Aorta (tissue), 5 donors: ENCODE results near the gene KDM4B. TPM values are rescaled to one million over a fixed set of nuclear protein-coding genes. Genes with fewer than 3 reads are reported as not detected.

ENCODE experiments used
- ATAC-seq: fragments of 200-7000 bp; cut with Tn5 transposase; one replicate; pipeline ENCODE4 v1.9.1; 2022; ENCODE audit warnings: moderate library complexity; ENCODE audit not compliant: low FRiP score
- DNase-seq, 2 donors: peaks; one replicate each; pipeline ENCODE4 v3.0.0-alpha.2; 2020
- H3K27ac ChIP-seq, 2 donors: one replicate each; pipeline ENCODE4 v1.5.1; 2013; ENCODE audit warnings: low read length in 2 of 2, mild to moderate bottlenecking in 2 of 2, moderate library complexity in 2 of 2, control low read depth in 1 of 2, inconsistent platforms in 1 of 2, low read depth in 1 of 2
- H3K27me3 ChIP-seq, 2 donors: one replicate each; pipeline ENCODE4 v1.6.1; 2013; ENCODE audit warnings: control low read depth in 1 of 2, low read length in 1 of 2, mild to moderate bottlenecking in 1 of 2, moderate library complexity in 1 of 2; ENCODE audit not compliant: insufficient read depth in 2 of 2, control insufficient read depth in 1 of 2
- H3K36me3 ChIP-seq, 2 donors: one replicate each; pipeline ENCODE4 v1.6.1; 2013; ENCODE audit warnings: control low read depth in 1 of 2, low read length in 1 of 2, mild to moderate bottlenecking in 1 of 2; ENCODE audit not compliant: insufficient read depth in 2 of 2, control insufficient read depth in 1 of 2
- H3K4me1 ChIP-seq, 2 donors: one replicate each; pipeline ENCODE4 v1.6.1; 2013; ENCODE audit warnings: low read length in 2 of 2, control low read depth in 1 of 2, mild to moderate bottlenecking in 1 of 2, moderate library complexity in 1 of 2; ENCODE audit not compliant: insufficient read depth in 2 of 2, control insufficient read depth in 1 of 2
- H3K4me3 ChIP-seq, 2 donors: one replicate each; pipeline ENCODE4 v1.5.1; 2013; ENCODE audit warnings: low read length in 2 of 2, control low read depth in 1 of 2, mild to moderate bottlenecking in 1 of 2
- H3K9me3 ChIP-seq: one replicate; pipeline ENCODE4 v1.6.1; 2013; ENCODE audit warnings: mild to moderate bottlenecking, low read length; ENCODE audit not compliant: control insufficient read depth
- WGBS, 2 donors: extraction: QIAGEN DNeasy Blood & Tissue Kit; methylation state at CpG; one replicate each; pipeline ENCODE4 v1.1.7; 2013; 5-methylcytosine and 5-hydroxymethylcytosine counted together
- intact Hi-C, 2 donors: fragments of 100-400 bp; cut with DNase I; formaldehyde crosslinking; loops; one replicate each; pipeline versions ENCODE4 v1.14.2 to v1.15.0; 2022
- polyA plus RNA-seq, 2 donors: library from polyadenylated mRNA; stranded (reverse); fragments of 200-250 nt; gene quantifications; one replicate each; pipeline ENCODE4 v1.2.3, GENCODE V29; 2013
- total RNA-seq, 2 donors: library from RNA; stranded (reverse); fragmentation: NEBNext Ultra II Directional; extraction: Animal tissue kit (Norgen Biotek cat#: 25700); gene quantifications; one replicate each; pipeline ENCODE4 v1.2.1, GENCODE V29; 2021
- donor health status: healthy with polysubstance abuse.
- donor health status: Bipolar disorder and iron deficiency.
- donor health status: DM: no; HTN: no; CAD: no.
- donor health status: DM: no; HTN: no; CAD: no.
- donor health status: DM: yes; HTN: yes; CAD: no.

The KDM4B gene
- total and polyA plus RNA-seq, 4 donors: 4.4 to 58.1 (median 25.8) TPM

DNA sequence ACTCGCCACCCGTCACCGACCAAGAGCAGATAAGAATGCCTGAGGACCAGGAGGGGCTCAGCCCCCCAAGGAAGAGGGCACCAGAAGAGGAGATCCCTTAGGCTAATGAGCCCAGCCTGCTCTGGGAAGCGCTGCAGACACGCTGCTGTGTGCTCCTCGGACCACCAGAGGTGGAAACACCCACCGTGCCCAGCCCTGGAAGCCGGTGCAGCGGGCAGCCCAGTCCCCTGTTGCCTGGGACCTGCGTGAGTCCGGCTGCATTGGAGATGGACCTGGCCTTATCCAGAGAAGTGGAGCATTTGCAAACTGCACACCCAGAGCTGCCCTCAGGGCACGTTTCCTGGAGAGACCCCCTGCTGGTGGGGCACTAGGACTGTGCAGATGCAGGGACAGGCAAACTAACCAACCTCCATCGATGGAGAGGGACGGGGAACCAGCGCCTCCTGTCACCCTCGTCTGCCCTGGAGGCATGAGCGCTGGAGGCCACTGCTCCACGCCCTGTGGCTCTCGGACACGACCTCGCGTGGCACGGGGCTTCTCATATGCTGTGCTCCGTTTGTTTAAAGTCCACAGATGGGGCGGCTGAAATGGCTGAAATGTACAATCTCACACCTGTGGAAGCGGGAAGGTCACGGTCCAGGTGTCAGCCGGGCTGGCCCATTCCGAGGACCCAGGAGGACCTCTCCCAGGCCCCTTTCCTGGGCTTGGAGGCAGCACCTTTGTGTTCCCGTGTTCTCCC is 153.9 kb downstream of the KDM4B start:
- DNase-seq: no peak
- intact Hi-C loops: no loop called here
- ATAC-seq: no peak
- no peak overlapping the region for H3K4me3 ChIP-seq
- H3K9me3 ChIP-seq: no peaks in the 10 kb centered on the region
- no peaks in the 10 kb centered on the region for H3K4me1 ChIP-seq
- WGBS, 2 donors: 93 to 94% methylated on average over 30 of the region's 30 CpGs
- peaks cover 0 to 2% of the 10 kb centered on the region in 2 donors for H3K36me3 ChIP-seq
- H3K27ac ChIP-seq: no peak overlapping the region
- no peaks in the 10 kb centered on the region for H3K27me3 ChIP-seq

DNA sequence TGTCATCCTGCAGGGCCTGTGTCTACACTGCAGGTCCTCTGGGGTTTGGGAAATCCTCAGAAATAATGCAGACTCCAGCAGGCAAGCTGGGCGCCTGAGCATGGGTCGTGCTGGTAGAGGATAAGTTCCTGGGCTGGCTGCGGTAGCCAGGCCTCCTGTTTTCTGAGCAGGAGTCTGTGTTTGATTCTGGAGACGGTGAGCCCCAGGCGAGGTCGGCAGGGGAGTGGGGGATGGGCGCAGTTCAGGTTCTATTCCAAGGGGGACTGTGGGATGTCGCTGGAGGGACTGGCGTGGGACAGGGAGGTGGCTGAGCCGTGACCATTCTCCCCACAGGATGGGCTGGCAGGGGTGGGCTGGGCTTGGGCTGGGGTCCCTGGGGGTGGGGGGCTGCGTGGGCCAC is 154.7 kb downstream of the KDM4B start:
- no peaks in the 10 kb centered on the region for H3K9me3 ChIP-seq
- ATAC-seq (no peak), DNase-seq (no peak)
- H3K4me1 ChIP-seq: no peaks in the 10 kb centered on the region
- H3K4me3 ChIP-seq: no peak overlapping the region
- no peak overlapping the region for H3K27ac ChIP-seq
- H3K36me3 ChIP-seq: peaks cover 0 to 2% of the 10 kb centered on the region in 2 donors
- intact Hi-C loops: no loop called here
- H3K27me3 ChIP-seq: no peaks in the 10 kb centered on the region
- WGBS, 2 donors: 77 to 86% methylated on average over 11 of the region's 11 CpGs

DNA sequence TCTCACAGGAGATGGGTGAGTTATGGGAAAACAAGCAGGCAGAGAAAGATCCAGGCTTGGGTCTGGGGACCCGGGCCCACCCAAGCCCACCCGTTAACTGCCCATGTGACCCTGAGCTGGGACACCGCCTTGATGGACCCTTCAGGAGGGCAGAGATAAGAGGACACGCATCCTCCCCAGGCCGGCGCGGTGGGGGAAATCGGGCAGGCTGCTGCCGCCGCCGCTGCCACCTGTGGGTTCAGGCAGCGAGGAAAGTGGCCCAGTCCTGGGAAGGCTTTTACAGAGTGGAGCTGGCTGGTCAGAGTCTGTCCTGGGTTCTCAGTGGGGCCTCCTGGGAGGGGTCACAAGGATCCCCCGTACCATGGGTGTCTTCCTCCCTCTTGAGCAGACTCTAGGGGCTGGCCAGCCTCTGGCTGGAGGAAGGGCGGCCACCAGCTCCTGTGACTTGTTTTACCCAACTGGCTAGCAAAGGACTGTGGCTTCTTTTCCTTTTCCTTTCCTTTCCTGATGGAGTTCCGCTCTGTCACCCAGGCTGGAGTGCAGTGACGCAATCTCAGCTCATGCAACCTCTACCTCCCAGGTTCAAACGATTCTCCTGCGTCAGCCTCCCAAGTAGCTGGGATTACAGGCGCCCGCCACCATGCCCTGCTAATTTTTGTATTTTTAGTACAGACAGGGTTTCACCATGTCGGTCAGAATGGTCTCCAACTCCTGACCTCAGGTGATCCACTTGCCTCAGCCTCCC is 155.4 kb downstream of the KDM4B start:
- no peaks in the 10 kb centered on the region for H3K9me3 ChIP-seq
- WGBS, 2 donors: 96 to 97% methylated on average over 20 to 21 of the region's 21 CpGs
- no peaks in the 10 kb centered on the region for H3K27me3 ChIP-seq
- no peak overlapping the region for H3K27ac ChIP-seq
- H3K36me3 ChIP-seq: peaks cover 0 to 2% of the 10 kb centered on the region in 2 donors
- no peak for DNase-seq
- H3K4me1 ChIP-seq: no peaks in the 10 kb centered on the region
- intact Hi-C loops: no loop called here
- no peak for ATAC-seq
- no peak overlapping the region for H3K4me3 ChIP-seq

DNA sequence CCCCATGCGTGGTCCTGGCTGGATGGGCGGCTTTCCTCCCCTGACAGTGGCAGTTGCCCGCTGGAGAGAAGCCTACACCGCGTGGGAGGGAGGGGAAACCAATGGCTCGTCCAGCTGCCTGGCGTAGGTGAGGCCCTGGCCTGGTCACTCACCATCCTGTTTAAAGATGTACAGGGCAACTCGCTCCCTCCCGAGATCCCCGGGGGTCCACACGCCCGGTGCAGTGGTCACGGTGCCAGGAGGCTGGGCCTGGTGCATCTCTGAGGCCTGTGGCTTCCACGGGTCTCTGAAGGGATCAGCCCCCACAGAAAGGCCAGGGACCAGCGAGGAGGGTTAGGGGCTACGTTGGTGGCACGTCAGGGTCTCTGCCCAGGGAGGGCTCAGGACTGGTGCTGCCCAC is 156.5 kb downstream of the KDM4B start:
- no peak for DNase-seq
- ATAC-seq: no peak
- intact Hi-C loops: no loop called here

DNA sequence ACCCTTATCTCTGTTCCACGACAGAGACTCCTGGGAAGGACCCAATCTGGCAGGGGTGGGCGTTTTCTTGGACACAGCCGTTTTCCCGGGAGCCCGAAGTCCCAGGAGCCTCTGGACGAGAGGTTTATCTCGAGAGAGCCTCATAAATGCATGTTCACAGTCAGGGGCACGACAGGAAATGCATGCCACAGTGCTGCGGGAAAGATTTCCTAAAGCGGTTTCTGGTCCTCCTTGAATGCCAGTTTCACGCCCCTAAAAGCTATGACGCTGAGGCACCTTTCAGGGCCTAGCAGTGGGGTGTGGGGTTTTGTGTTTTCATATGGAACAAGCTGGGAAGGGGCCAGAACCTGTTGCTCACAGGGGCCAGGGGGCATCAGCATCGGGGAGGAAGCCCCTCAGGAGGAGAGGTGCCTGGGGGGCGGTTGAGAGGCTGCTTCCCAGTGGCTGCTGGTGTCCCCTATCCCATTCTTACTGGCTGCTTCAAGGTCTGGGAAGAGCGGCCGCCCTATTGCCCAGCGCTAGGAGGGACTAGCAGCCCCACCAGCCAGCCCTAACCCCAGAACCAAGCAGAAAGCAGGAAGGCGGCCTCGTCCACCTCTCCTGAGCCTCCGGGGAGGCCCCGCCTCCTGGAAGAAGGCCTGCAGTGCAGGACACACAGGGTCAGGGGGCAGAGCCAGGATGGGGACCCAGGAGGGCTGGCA is 157.0 kb downstream of the KDM4B start:
- no peaks in the 10 kb centered on the region for H3K27me3 ChIP-seq
- no peak overlapping the region for H3K27ac ChIP-seq
- H3K4me3 ChIP-seq: no peak overlapping the region
- DNase-seq: no peak
- WGBS, 2 donors: 30 to 43% methylated on average over 21 of the region's 21 CpGs
- no peaks in the 10 kb centered on the region for H3K4me1 ChIP-seq
- H3K9me3 ChIP-seq: no peaks in the 10 kb centered on the region
- H3K36me3 ChIP-seq: peaks cover 0 to 2% of the 10 kb centered on the region in 2 donors
- intact Hi-C loops: no loop called here
- no peak for ATAC-seq

More for the DNA sequence above, 156.5 kb downstream of the KDM4B start:
- 53 to 65% methylated on average over 17 of the region's 17 CpGs for WGBS, 2 donors
- Histone ChIP-seq H3K9me3 (no peaks in the 10 kb centered on the region), H3K4me1 (no peaks in the 10 kb centered on the region), H3K36me3 (peaks cover 0 to 2% of the 10 kb centered on the region in 2 donors), H3K4me3 (no peak overlapping the region), H3K27me3 (no peaks in the 10 kb centered on the region), H3K27ac (no peak overlapping the region)

DNA sequence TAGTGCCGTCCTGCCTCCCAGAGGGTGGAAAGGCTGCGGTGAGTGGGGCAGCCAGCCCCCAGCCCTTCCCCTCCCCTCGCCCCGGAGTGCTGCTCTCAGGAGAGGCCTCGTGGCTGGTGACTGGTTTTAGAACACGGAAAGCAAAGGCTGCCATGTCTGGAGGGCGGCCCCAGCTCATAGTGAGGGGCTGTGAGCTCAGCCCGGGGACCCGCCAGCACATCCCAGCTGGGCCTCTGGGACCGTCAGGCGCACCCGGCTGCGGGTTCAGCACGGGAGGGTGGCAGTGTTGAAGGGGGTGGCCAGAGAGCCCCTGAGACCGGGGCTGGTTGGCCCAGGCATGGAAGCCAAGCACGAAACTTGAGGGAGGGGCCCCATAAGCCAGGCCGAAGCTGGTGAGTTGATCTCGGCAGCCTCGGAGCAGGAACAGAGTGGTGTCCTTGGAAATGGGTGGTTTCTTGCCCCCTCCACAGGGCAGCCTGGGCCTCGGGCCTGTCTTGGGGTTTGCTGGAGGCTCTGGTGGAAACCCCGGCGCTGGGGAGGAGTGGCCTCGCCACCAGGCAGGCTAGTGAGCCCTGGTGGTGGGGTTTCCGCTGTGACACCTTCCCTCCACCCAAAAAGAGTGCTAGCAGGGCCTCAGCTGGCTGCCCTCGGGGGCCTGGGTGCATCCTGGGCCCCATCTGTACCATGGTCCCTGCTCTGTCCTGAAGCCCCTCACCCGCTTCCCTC is 157.7 kb downstream of the KDM4B start:
- no peak overlapping the region for H3K27ac ChIP-seq
- 82 to 87% methylated on average over 26 of the region's 26 CpGs for WGBS, 2 donors
- intact Hi-C loops: no loop called here

DNA sequence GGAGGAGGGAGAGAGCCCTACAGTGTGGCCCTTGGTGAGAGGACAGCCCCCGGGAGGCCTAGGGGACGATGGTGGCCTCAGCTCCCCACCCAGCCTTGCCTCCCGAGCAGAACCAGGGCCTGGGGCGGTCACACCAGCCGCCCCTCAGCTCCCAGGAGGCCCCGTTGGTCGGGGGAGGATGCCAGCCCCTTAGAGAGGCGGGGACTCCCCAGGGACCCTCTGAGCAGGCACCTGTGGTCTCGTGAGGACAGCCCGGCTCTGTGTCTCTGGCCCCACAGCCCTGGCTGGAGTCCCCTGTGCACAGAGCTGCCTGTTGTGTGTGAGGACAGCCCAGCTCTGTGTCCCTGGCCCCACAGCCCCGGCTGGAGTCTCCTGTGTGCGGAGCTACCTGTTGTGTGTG is 158.8 kb downstream of the KDM4B start:
- H3K27ac ChIP-seq: no peak overlapping the region
- intact Hi-C loops: no loop called here
- H3K9me3 ChIP-seq: no peaks in the 10 kb centered on the region
- 68 to 72% methylated on average over 10 to 12 of the region's 12 CpGs for WGBS, 2 donors
- peaks cover 0 to under 1% of the 10 kb centered on the region in 2 donors for H3K36me3 ChIP-seq
- H3K4me3 ChIP-seq: no peak overlapping the region
- ATAC-seq (no peak), DNase-seq (no peak)
- H3K4me1 ChIP-seq: no peaks in the 10 kb centered on the region
- H3K27me3 ChIP-seq: no peaks in the 10 kb centered on the region

More for the DNA sequence above, 157.7 kb downstream of the KDM4B start:
- Histone ChIP-seq H3K4me3 (no peak overlapping the region), H3K4me1 (no peaks in the 10 kb centered on the region), H3K9me3 (no peaks in the 10 kb centered on the region), H3K27me3 (no peaks in the 10 kb centered on the region), H3K36me3 (peaks cover 0 to 2% of the 10 kb centered on the region in 2 donors)
- no peak for DNase-seq
- ATAC-seq: no peak

DNA sequence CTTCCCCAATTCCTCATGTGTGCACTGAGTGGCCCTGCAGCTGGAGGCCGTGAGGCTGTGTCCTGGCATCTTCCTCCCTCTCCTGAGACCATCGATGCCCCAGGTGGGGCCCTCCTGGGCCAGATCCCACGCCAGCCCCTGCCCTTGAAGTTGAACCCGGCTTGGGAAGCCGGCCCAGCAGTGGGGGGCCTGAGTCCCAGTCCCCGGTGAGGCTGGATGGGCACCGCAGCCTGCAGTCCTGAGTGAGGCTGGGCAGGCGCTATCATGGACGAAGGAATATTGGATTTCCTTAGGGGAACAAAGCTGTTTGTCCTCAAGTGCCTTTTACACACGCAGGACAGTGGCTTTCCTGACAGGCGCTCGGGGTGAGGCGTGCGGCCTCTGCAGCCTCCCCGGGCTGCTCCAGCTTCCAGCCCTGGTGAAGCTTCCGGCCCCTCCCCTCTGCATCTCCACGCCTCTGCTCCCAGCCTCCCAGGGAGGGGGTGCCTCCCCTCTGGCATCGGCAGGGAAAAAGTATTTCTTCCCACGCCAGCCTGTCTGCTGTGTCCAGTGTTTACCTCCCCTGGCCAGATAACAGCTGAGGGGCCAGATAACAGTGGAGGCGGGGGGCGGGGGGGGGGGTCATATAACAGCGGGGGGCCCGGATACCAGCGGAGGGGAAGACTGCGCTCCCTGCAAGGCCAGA is 159.5 kb downstream of the KDM4B start:
- H3K4me1 ChIP-seq: no peaks in the 10 kb centered on the region
- no peak overlapping the region for H3K27ac ChIP-seq
- no peaks in the 10 kb centered on the region for H3K27me3 ChIP-seq
- no peak overlapping the region for H3K4me3 ChIP-seq
- WGBS, 2 donors: 6 to 12% methylated on average over 21 to 25 of the region's 25 CpGs
- DNase-seq (peak; percentile 79 to 86), ATAC-seq (peak; percentile 79)
- no peaks in the 10 kb centered on the region for H3K36me3 ChIP-seq
- intact Hi-C loops: no loop called here
- no peaks in the 10 kb centered on the region for H3K9me3 ChIP-seq
